ENCODE data around the gene FKBP11.

FKBP11 gene

GRCh38 chr12:48961801-48962200 lies 36.5 kb upstream of the FKBP11 start:
- no peak for DNase-seq (ENCODE audit: low read depth)
- no peak overlapping the region for H3K4me3 ChIP-seq (ENCODE audit: low read depth, low read length)
- TF ChIP-seq CTCF (IDR thresholded peaks at IDR 0.05; ENCODE audit: control insufficient read depth, extremely low read depth, insufficient read depth): no peak

- DNase-seq (ENCODE audit: low read depth): no peak
- TF ChIP-seq CTCF (IDR thresholded peaks at IDR 0.05; ENCODE audit: control insufficient read depth, extremely low read depth, insufficient read depth): no peak
- no peak overlapping the region for H3K4me3 ChIP-seq (ENCODE audit: low read depth, low read length)
Observed at GRCh38 chr12:48961331-48961730, 36.0 kb upstream of the FKBP11 start.

- H3K4me3 ChIP-seq (ENCODE audit: low read depth, low read length): no peak overlapping the region
- no peak for DNase-seq (ENCODE audit: low read depth)
- TF ChIP-seq CTCF (IDR thresholded peaks at IDR 0.05; ENCODE audit: control insufficient read depth, extremely low read depth, insufficient read depth): no peak
Observed at GRCh38 chr12:48960834-48961233, 35.5 kb upstream of the FKBP11 start.

GRCh38 chr12:48958049-48958388 lies 32.7 kb upstream of the FKBP11 start:
- no peak for DNase-seq (ENCODE audit: low read depth)
- peak overlapping the region; percentile 95 for H3K4me3 ChIP-seq (ENCODE audit: low read depth, low read length)
- TF ChIP-seq CTCF (IDR thresholded peaks at IDR 0.05; ENCODE audit: control insufficient read depth, extremely low read depth, insufficient read depth): no peak

GRCh38 chr12:48957141-48958048 lies 32.1 kb upstream of the FKBP11 start, which contains the start of gene ARF3:
Gene ARF3 (minus strand): TSS chr12:48957487. CDS start chr12:48941095, 16,392 bp downstream.
- peak; percentile 71 for DNase-seq (ENCODE audit: low read depth)
- H3K4me3 ChIP-seq (ENCODE audit: low read depth, low read length): peak within 1 kb of the TSS; percentile 95
- TF ChIP-seq CTCF (IDR thresholded peaks at IDR 0.05; ENCODE audit: control insufficient read depth, extremely low read depth, insufficient read depth): no peak

- peak; percentile 95 for DNase-seq (ENCODE audit: low read depth)
- H3K4me3 ChIP-seq (ENCODE audit: low read depth, low read length): peak overlapping the region; percentile 95
- TF ChIP-seq CTCF (IDR thresholded peaks at IDR 0.05; ENCODE audit: control insufficient read depth, extremely low read depth, insufficient read depth): no peak
Observed at GRCh38 chr12:48956279-48957140, 31.2 kb upstream of the FKBP11 start.

All from LNCaP clone FGC (cell line).